HG03520 (cell line): Measurements from ENCODE around the gene EVA1B.

Experiments
- ATAC-seq: cut with Tn5 transposase; IDR thresholded peaks from one replicate; pipeline ENCODE4 v1.9.1; 2021; ENCODE audit warnings: mild to moderate bottlenecking, moderate library complexity; ENCODE audit not compliant: unreplicated experiment

Gene EVA1B

GRCh38 chr1:36284061-36284460 lies 39.4 kb downstream of the EVA1B start:
- ATAC-seq, result no peak

DNA sequence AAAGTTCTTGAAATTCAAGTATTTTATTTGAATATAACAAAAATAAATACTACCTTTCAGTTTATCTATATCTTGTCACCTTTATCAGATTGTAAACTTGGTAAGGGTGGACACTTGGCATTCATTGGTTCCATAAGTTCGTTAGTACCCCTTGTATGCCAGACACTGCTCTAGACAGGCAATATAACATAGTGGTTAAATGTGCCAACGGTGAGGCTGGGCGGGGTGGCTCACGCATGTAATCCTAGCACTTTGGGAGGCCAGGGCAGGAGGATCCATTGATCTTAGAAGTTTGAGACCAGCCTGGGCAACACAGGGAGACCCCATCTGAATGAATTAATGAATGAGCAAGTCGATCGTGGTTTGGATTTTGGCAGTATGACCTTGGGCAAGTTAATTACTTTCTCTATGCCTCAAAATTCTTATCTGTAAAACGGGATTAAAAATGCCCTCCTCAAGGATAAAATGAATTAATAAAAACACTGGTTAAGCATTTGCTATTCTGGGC lies 43.6 kb downstream of the EVA1B start:
- no peak for ATAC-seq

- no peak for ATAC-seq
Measured at GRCh38 chr1:36279110-36279788, 44.2 kb downstream of the EVA1B start.

- ATAC-seq, result no peak
Measured at GRCh38 chr1:36276688-36277087, 46.8 kb downstream of the EVA1B start.

GRCh38 chr1:36274201-36274600 lies 49.2 kb downstream of the EVA1B start:
- ATAC-seq, result no peak

DNA sequence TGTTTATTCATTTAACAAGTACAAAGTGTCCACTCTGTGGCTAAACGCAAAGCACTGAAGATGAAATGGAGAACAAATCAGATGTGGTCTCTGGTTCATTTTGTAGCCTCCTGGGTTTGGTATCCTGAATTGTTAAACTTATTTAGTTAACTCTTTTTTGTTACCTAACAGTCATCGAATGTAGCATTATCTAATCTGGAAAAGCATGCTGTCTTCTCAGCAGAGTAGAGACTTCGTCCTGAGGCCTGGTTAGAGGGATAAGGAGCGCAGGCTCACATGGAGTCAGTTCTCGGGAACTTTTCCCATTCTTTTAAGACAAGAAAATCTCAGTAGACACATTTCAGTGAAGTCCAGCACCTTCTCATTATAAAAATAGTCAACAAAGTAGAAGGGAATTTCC lies 50.4 kb downstream of the EVA1B start:
- no peak for ATAC-seq
